DND-41 (cell line): ENCODE data around the gene RPS14.
"Not testable (repeated sequence)": the region's sequence is repeated elsewhere in the genome, so short reads cannot be mapped to it uniquely, and the experiment has no call there.

ENCODE experiments used
- ATAC-seq: fragments of 200-7000 bp; cut with Tn5 transposase; 3 replicates; pipeline ENCODE4 v1.9.1; 2021; ENCODE audit warnings: low read depth; ENCODE audit not compliant: insufficient read depth
- DNase-seq: peaks from one replicate; pipeline ENCODE4 v3.0.0-alpha.2; 2020
- H2AFZ ChIP-seq: 2 replicates; pipeline ENCODE4 v1.6.0; 2012; ENCODE audit warnings: low read depth, low read length
- H3K27ac ChIP-seq: 2 replicates; pipeline ENCODE4 v1.5.1; 2012; ENCODE audit warnings: low read length, inconsistent platforms
- H3K27me3 ChIP-seq: fragments of 200-600 bp; sonication (generic); 2 replicates; pipeline ENCODE4 v1.6.0; 2012; ENCODE audit warnings: low read length, mild to moderate bottlenecking, inconsistent platforms; ENCODE audit not compliant: insufficient read depth, poor library complexity
- H3K36me3 ChIP-seq: 2 replicates; pipeline ENCODE4 v1.5.1; 2012; ENCODE audit warnings: low read length, inconsistent platforms; ENCODE audit not compliant: insufficient read depth
- H3K4me1 ChIP-seq: 2 replicates; pipeline ENCODE4 v1.5.1; 2012; ENCODE audit warnings: mild to moderate bottlenecking, low read length; ENCODE audit not compliant: insufficient read depth
- H3K4me2 ChIP-seq: 2 replicates; pipeline ENCODE4 v1.6.0; 2012; ENCODE audit warnings: mild to moderate bottlenecking, moderate library complexity, low read length, inconsistent platforms; ENCODE audit not compliant: insufficient read depth
- H3K4me3 ChIP-seq, 2 experiments: fragments of 200-600 bp in 1 of 2; shearing (Covaris generic) in 1 of 2; 2 replicates each; pipeline ENCODE4 v1.5.1; 2012 to 2016; ENCODE audit warnings: inconsistent platforms in 2 of 2, low read length in 2 of 2, mild to moderate bottlenecking in 2 of 2, low read depth in 1 of 2, moderate library complexity in 1 of 2
- H3K79me2 ChIP-seq: 2 replicates; pipeline ENCODE4 v1.6.0; 2012; ENCODE audit warnings: low read length, inconsistent platforms; ENCODE audit not compliant: insufficient read depth
- H3K9ac ChIP-seq: 2 replicates; pipeline ENCODE4 v1.6.0; 2012; ENCODE audit warnings: low read depth, mild to moderate bottlenecking, inconsistent platforms, low read length, moderate library complexity
- H3K9me3 ChIP-seq: 2 replicates; pipeline ENCODE4 v1.5.1; 2012; ENCODE audit warnings: low read length, moderate library complexity, mild to moderate bottlenecking, inconsistent platforms; ENCODE audit not compliant: insufficient read depth, severe bottlenecking
- H4K20me1 ChIP-seq: 2 replicates; pipeline ENCODE4 v1.6.0; 2012; ENCODE audit warnings: low read length; ENCODE audit not compliant: insufficient read depth
- CTCF ChIP-seq: IDR thresholded peaks from 2 replicates; pipeline ENCODE4 v1.5.1; 2012; ENCODE audit warnings: borderline replicate concordance, low read length, moderate library complexity, mild to moderate bottlenecking; ENCODE audit not compliant: poor library complexity, severe bottlenecking; ENCODE audit errors: extremely low read depth
- EZH2 ChIP-seq: IDR thresholded peaks from 3 replicates; pipeline ENCODE4 v1.6.1; 2012; ENCODE audit warnings: borderline replicate concordance, low read depth, mild to moderate bottlenecking, moderate library complexity, low read length, inconsistent platforms; ENCODE audit not compliant: severe bottlenecking

RPS14 gene

GRCh38 chr5:150479416-150479815 is 29.9 kb upstream of the RPS14 start:
- H4K20me1 ChIP-seq = no peaks in the 10 kb centered on the region
- H2AFZ ChIP-seq = no peak overlapping the region
- H3K9ac ChIP-seq = no peak overlapping the region
- H3K36me3 ChIP-seq = no peaks in the 10 kb centered on the region
- no peak overlapping the region for H3K4me2 ChIP-seq
- no peaks in the 10 kb centered on the region for H3K4me1 ChIP-seq
- H3K4me3 ChIP-seq = no peak overlapping the region
- no peak for ATAC-seq
- no peak for TF ChIP-seq EZH2
- H3K79me2 ChIP-seq = no peaks in the 10 kb centered on the region
- H3K27ac ChIP-seq = no peak overlapping the region
- no peaks in the 10 kb centered on the region for H3K27me3 ChIP-seq
- no peak for DNase-seq
- no peaks in the 10 kb centered on the region for H3K9me3 ChIP-seq

GRCh38 chr5:150476568-150476967 is 27.0 kb upstream of the RPS14 start:
- not testable (repeated sequence) for H3K4me3 ChIP-seq, H3K27me3 ChIP-seq, H3K27ac ChIP-seq, H3K4me1 ChIP-seq, H3K9me3 ChIP-seq, H3K79me2 ChIP-seq, H3K9ac ChIP-seq, DNase-seq, H3K36me3 ChIP-seq, ATAC-seq, H4K20me1 ChIP-seq, H2AFZ ChIP-seq, H3K4me2 ChIP-seq

GRCh38 chr5:150473673-150474358 is 24.3 kb upstream of the RPS14 start:
- H3K4me1 ChIP-seq = no peaks in the 10 kb centered on the region
- no peak overlapping the region for H2AFZ ChIP-seq
- no peak for TF ChIP-seq CTCF
- no peak for TF ChIP-seq EZH2
- H3K79me2 ChIP-seq = no peaks in the 10 kb centered on the region
- no peaks in the 10 kb centered on the region for H3K27me3 ChIP-seq
- no peaks in the 10 kb centered on the region for H3K9me3 ChIP-seq
- H3K4me2 ChIP-seq = no peak overlapping the region
- H3K36me3 ChIP-seq = no peaks in the 10 kb centered on the region
- no peaks in the 10 kb centered on the region for H4K20me1 ChIP-seq
- H3K4me3 ChIP-seq = no peak overlapping the region
- H3K9ac ChIP-seq = no peak overlapping the region
- no peak for DNase-seq
- ATAC-seq = no peak
- no peak overlapping the region for H3K27ac ChIP-seq

- H2AFZ ChIP-seq = no peak overlapping the region
- no peak overlapping the region for H3K27ac ChIP-seq
- H3K4me3 ChIP-seq = no peak overlapping the region
- no peaks in the 10 kb centered on the region for H3K4me1 ChIP-seq
- H3K9me3 ChIP-seq = no peaks in the 10 kb centered on the region
- H3K27me3 ChIP-seq = no peaks in the 10 kb centered on the region
- no peaks in the 10 kb centered on the region for H3K36me3 ChIP-seq
- TF ChIP-seq EZH2 (no peak), CTCF (no peak)
- ATAC-seq (no peak), DNase-seq (no peak)
- no peaks in the 10 kb centered on the region for H3K79me2 ChIP-seq
- no peak overlapping the region for H3K9ac ChIP-seq
- H4K20me1 ChIP-seq = no peaks in the 10 kb centered on the region
- no peak overlapping the region for H3K4me2 ChIP-seq
These were observed 20.4 kb upstream of the RPS14 start for GRCh38 chr5:150469718-150470469.
